Posterior vena cava (tissue), 2 donors: ENCODE measurements around the gene SERTAD2. TPM values are rescaled to one million over a fixed set of nuclear protein-coding genes. Genes with fewer than 3 reads are reported as not detected.

Source experiments
- DNase-seq: peaks from one replicate; pipeline ENCODE4 v3.0.0-alpha.2; 2020; ENCODE audit warnings: low spot score
- intact Hi-C, 2 donors: fragments of 100-400 bp; cut with DNase I; formaldehyde crosslinking; loops; one replicate each; pipeline versions ENCODE4 v1.14.1 to v1.14.2; 2022 to 2023
- long read RNA-seq, 2 donors: library from polyadenylated mRNA; unstranded; transcript quantifications; one replicate each; pipeline ENCODE4 v2.0.0, GENCODE V29; 2020 to 2021
- total RNA-seq, 2 donors: library from RNA; stranded (reverse); fragmentation: NEBNext Ultra II Directional; extraction: Animal tissue kit (Norgen Biotek cat#: 25700); gene quantifications; one replicate each; pipeline ENCODE4 v1.2.1, GENCODE V29; 2021
- donor health status: DM: yes; HTN: yes; CAD: no.
- donor health status: DM: yes; HTN: yes; CAD: no.

SERTAD2 gene, protein sequence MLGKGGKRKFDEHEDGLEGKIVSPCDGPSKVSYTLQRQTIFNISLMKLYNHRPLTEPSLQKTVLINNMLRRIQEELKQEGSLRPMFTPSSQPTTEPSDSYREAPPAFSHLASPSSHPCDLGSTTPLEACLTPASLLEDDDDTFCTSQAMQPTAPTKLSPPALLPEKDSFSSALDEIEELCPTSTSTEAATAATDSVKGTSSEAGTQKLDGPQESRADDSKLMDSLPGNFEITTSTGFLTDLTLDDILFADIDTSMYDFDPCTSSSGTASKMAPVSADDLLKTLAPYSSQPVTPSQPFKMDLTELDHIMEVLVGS
- 10 to 100 TPM; 17.3 to 21.8 TPM for total RNA-seq
- long read RNA-seq, donor 1, partial matches to known transcripts = 0 of 1 reads
- long read RNA-seq, donor 1, other reads (novel, unspliced or antisense) = 1 of 1 reads
- long read RNA-seq, donor 2, partial matches to known transcripts = 0 of 1 reads
- long read RNA-seq, donor 2, other reads (novel, unspliced or antisense) = 1 of 1 reads

DNA sequence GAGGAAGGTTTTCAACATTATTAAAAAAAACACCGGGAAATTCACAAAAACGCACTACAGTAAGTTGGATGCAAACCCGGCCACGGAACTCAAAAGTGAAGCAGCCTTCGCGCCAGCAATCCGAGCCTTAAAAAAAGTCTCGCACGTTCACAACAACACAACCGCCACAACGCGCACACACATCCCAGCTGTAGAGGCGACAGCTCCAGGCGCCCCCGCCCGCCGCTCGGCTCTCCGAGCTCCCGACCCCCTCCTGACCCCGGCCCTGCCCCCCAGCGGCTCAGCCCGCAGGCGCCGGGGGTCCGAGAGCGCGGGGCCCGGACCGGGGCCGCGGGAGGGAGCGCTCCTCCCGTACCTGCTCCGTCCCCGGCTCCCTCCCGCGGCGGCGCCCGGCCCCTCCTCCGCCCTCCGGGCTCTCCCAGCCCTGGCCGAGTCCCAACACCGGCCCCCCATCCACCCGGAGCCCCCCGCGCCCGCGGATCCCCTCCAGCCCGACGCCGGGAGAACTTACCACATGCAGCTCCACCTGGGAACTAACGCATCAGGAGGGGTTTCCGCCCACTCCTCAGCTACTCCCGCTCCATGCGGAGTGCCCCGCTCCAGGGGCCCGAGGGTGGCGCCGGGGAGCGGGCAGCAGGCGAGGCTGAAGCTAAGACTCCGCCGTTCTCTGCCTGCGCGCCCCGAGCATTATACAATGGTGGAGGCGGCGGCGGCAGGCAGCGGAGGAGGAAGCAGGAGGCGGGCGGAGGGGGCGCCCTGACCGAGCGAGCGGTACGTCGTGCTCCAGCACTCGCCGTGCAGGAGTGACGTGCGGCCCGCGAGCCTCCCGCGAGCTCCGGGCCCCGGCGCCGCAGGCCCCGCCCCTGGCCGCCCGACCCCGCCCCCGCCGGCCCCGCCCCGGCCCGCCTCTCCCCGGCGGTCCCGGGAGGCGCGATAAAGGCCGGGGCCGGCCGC lies at the start of gene SERTAD2:
Gene SERTAD2 (minus strand): TSS at position 805 of the 954 bp plus-strand sequence. CDS start 17,042 bp downstream, outside the sequence.
- intact Hi-C loops = loop anchor here (2.0 to 5.0 kb wide), 3 partner anchors 66 to 99 kb away; no protein-coding TSS in a partner anchor
- peak; percentile 97 for DNase-seq

DNA sequence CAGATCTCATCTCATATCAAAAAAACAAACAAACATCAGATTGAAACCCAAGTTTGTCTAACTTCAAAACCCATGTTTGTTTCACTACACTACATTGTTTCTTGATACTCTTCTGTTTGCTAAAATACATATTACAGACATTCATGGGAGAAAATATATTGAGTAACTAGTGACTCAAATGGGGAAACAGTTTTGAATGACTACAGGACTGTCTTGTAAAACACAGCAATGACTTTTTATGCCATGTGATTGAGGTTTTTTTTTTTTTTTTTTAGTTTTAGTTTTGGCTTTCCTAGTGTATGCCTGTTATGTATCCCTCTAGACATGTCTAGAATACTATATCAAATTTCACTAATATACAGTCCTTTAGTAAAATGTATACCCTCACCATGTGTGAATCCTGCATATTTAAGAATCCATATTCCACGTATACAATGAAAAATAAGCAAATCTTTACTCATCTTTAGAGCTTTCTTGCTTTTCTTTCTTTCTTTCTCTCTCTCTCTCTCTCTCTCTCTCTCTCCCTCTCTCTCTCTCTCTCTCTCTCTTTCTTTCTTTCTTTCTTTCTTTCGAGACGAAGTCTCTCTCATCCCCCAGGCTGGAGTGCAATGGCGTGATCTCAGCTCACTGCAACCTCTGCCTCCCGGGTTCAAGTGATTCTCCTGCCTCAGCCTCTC lies 46.6 kb upstream of the SERTAD2 start:
- intact Hi-C loops = no loop called here
- DNase-seq = no peak

DNA sequence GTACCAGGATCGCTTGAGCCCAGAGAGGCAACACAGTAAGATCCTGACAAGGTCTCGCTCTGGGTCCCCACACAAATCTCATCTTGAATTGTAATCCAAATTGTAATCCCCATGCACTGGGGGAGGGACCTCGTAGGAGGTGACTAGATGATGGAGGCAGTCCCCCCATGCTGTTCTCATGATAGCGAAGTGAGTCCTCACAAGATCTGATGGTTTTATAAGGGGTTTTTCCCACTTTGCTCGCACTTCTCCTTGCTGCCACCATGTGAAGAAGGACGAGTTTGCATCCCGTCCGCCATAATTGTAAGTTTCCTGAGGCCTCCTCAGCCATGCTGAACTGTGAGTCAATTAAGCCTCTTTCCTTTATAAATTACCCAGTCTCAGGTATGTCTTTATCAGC lies 46.0 kb upstream of the SERTAD2 start:
- intact Hi-C loops = no loop called here
- no peak for DNase-seq

DNA sequence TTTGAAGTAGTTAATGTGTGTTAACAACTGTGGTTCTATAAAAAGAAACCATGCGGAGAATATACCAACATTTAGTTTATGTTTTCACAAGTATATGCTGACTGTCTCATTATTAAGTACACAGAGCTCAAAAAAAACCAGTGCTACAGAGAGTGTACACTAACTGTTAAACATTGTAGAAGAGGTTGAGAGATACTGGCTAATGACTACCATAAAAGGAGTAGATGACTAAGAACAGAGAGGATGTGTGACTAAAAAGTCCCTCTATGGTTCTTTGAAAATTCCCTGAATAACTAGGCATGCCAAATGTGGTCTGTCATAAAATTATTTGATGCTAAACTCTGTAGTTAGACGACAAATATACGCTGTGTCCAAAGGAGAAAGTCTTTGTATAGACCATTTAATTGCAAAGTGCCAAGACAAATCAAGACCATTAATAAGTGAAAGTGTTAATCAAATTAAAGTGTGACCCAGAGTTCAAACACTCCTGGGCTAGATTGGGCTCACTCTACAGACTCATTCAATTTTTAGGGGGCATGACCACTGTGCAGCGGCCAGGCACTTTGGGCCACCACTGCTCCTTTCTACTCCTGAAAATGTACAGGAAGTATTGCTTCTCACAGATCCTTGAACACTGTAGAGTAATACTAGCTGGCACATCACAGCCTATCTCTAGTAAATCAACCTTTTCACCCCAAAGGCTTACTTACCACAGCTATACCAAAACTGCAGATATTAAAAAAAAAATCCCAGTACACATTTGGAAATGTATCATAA lies 45.1 kb upstream of the SERTAD2 start:
- no peak for DNase-seq
- intact Hi-C loops = no loop called here

DNA sequence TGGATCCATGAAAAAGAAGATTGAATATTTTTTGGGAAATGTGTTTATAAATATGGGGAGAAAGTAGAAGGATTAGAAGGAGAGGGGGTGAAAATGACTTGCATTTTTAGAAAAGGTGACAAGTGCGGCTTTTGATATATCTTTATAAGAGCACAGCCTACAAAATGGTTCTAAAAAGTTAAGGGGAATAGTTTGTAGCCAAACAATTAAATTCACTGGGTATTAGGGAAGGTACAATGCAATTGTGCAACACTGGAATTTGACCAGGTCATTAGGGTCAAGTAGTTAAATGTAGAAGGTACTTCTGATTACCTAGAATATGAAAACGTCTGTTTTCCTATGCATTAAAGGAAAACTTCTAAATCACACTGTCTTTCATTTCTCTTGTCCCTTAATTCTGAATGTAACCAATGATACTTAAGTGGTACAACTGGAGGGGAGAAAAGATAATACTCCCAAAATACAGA lies 44.5 kb upstream of the SERTAD2 start:
- no peak for DNase-seq
- intact Hi-C loops = no loop called here

DNA sequence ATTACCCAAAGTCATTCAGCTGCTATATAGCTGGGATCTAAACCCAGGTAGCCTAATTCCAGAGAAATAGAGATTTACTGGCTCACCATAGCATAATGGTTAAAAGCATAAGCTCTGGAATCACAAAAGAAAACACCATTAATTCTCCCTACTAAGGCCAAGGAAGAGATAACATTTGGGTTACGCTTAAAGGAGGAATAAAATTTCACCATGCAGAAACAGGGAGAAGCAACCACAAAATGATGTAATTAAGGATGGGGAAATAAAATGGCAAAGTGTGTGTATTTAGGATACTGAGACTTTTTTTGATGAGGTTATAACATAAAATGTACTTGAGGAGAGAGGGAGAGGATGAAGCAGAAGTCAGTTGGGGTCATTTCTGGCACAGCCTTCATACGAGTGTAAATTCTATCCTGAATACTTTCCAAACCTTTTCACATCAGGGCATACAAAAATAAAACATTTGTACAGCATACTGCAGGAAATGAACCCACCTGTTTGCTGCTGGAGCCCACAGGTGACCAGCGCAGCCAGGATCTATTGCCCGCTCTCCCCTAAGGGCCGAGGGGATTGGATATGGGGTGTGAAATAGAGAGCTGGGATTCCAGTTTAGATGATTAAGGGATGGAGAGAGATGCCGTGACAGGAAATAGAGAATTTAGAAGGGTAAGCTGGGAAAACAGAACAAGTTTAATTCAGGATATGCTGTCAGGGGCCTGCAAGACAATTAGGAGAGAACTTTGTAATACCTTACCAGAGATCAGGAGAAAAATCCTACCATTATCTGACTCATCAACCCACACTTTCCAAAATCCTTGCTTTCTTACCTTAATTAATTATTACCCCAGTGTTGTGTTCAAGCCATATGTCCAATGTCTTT lies 43.8 kb upstream of the SERTAD2 start:
- no peak for DNase-seq
- intact Hi-C loops = no loop called here

DNA sequence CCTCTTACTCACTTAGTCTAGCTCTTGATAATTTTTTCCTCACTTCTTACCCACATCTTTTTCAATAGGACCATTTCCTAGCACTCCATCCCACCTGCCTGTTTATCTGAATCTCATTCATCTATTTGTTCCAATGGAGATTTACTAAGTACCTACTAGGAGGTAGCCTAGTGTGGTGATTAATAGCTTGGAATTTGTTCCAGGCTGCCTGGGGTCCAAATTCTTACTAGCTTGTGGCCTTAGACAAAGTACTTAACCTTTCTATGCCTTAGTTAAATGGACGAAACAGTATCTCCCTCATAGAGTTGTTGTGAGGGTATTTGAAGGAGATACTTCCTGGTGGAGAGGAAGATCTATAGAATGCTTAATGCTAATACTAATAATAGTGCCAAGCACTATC lies 42.9 kb upstream of the SERTAD2 start:
- intact Hi-C loops = no loop called here
- no peak for DNase-seq

DNA sequence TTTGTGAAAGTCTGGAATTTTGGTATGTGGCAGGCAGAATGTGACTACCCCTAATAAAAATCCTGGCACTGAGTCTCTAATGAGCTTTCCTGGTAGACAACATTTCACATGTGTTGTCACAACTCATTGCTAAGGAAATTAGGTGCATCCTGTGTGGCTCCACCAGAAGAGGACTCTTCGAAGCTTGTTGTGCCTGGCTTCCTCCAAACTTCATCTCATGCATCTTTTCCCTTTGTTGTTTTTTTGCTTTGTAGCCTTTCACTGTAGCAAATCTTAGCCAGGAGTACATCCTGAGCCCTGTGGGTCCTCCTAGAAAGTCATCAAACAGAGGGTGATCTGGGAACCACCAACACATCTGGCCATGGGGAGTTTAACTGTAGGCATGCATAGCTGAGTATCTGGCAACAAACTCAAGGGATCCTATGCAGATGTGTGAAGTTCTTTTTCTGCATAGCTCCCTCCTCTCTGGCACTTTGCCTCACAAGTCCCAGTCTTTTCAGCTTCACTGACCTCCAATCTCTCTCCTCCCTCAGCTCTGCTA lies 42.1 kb upstream of the SERTAD2 start:
- no peak for DNase-seq
- intact Hi-C loops = no loop called here

DNA sequence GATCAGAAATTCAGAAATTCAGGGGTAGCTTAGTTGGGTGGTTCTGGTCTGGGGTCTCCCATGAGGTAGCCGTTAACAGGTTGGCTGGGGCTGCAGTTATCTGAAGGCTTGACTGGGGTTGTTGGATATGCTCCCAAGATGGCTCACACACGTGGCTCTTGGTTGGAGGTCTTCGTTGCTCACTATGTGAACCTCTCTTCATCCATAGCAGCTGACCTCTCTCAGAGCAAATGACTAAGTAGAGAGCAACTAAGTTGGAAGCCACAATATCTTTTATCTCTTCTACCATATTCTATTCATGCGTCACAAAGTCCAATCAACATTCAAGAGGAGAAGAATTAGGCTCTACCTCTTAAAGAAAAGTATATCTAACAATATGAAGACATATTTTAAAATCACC lies 38.7 kb upstream of the SERTAD2 start:
- intact Hi-C loops = no loop called here
- DNase-seq = no peak

DNA sequence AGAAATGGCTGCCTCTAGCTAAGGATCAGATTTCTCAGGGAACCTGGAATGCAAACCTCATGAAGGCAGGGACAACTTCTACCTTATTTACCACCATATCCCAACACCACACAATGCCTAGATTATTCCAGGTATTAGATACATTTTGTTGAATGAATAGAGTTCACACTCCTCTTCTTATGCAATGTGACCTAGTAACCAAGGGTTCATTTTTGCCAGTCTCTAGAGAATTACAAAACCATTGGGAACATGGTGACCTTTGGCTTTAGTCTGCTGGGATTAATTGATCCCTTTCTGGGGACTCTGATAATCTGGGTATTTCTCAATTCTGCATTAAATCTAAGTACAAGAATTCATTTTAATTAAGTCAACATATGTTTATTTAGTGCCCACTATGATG lies 35.2 kb upstream of the SERTAD2 start:
- DNase-seq = no peak
- intact Hi-C loops = no loop called here

DNA sequence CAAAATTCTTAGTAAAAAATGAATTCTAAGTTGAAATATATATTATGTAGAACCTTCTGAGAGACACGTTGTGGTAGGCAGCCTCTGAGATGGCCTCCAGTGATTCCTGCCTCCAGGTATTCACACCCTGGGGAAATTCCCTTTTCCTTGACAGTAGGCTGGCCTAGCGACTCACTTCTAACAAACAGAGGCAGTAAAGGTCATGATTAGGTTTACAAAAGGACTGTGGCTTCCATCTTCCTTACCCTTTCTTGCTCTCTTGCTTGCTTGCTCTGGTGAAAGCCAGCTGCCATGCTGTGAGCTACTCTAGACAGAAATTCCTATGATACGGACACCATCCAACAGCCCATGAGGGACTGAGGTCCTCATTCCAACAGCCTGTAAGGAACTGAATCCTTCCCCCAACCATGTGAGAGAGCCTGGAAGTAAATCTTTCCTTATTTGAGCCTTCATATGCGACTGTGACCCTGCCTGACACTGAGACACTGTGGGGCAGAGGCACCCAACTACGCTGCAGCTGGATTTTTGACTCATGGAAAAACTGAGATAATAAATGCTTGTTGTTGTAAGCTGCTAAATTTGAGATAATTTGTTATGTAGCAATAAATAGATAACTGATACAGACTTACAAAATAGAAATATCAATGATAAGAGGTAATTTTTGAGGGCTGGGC lies 32.7 kb upstream of the SERTAD2 start:
- intact Hi-C loops = no loop called here
- no peak for DNase-seq

DNA sequence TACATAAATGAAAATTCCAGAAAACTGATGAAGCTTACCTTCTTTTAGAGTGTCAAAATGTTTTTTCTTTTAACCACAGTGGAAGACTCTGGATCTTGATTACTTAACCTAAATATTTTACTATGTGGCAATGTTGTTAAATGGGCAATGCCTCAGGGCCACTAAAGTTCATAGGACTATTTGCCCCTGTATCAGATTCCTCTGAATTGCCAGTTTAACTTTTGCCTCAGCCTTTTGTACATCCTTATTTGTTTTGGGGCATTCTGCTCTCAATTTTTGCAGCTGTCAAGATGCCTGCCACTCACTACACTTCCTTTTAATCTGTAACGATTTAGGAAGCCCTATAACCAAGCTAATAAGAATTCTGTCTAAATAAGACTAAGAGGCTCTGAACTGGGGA lies 31.7 kb upstream of the SERTAD2 start:
- no peak for DNase-seq
- intact Hi-C loops = no loop called here

DNA sequence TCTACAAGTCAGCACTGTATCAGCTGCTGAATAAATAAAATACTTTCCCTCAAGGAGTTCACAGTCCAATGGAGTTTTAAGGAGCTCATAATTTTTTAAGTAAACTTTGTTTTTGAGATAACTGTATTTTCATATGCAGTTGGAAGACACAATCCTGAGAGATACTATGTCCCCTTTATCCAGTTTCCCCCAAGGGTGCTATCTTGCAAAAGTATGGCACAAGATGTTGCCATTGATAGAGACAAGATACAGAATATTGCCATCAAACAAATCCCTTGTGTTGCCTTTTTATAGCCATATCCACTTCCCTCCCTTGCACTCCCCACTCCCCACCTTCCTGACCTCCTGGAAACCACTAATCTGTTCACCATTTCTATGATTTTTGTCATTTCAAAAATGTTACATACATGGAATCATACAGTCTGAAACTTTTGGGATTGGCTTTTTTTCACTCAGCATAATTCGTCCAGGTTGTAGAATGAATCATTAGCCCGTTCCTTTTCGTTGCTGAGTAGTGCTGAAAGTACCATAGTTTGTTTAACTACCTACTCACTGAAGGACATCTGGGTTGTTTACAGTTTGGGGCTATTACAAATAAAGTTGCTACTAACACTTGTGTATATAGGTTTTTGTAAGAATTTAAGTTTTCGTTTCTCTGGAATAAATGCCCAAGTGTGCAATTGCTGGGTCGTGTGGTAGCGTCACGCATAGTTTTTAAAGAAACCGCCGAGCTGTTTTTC lies 30.2 kb upstream of the SERTAD2 start:
- intact Hi-C loops = no loop called here
- no peak for DNase-seq

DNA sequence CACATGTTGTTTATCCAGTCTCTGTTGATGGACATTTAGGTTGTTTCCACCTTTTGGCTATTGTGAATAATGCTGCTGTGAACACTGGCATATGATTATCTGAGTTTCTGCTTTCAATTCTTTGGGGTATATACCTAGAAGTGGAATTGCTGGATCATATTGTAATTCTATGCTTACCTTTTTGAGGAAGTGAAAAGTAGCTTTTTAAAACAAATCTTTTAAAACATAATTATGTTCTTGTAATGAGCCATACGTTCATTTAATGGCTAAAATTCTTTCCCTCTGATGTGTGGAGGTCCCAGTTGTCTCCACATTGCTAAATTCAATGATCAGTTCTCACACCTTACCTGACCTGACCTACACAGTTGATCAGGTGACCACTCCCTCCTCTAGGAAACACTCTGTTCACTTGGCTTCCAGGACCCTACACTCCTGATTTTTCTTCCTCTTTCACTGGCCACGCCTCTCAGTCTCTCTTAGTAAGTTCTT lies 27.8 kb upstream of the SERTAD2 start:
- DNase-seq = no peak
- intact Hi-C loops = no loop called here

DNA sequence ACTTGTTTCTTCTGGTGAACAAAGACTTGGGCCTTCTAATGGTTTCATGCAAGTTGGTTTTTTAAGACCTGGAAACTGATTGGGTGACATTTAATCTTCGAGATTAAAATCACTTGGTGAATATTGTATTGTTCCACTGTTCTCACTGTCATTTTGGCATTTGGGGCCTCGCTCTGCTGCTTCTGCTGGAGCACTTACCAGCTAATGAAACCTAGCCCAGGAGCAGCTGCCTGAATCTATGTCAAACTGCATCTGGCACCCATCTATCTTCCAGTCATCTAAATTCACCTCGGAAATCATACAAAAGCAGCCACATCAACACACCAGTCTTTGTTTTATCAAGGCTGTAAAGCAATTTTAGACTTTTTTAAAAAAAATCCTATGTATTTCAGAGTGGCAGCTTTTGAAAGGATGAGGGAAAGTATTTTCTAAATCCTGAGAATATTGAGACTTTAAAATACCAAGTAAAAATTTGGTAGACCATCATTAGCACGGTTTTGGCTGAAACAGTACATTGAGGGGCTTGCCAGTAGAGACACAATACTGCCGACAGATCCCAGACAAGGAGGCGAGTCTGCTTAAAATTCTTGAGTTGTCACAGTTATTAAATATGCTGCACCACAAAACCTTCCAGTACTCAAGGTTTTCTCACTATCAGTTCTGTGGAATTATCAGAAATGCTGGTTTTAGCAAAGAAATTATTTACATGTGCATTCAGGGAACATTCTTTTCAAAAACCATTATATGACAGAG lies 26.1 kb upstream of the SERTAD2 start:
- DNase-seq = no peak
- intact Hi-C loops = loop anchor here in 1 of 2 donors (10.0 kb wide), 1 partner anchor 55 kb away; no protein-coding TSS in a partner anchor
